ENCODE data around the gene TMEM132E.

Gene TMEM132E

GRCh38 chr17:34566201-34566600 is 13.2 kb upstream of the TMEM132E start:
- no peak for ATAC-seq
- TF ChIP-seq CREB5 (CRISPR knock-in tag; IDR thresholded peaks at IDR 0.05; ENCODE audit: low read depth) (no peak), ZNF8 (CRISPR knock-in tag; IDR thresholded peaks at IDR 0.05) (no peak), GLIS3 (CRISPR knock-in tag; IDR thresholded peaks at IDR 0.05) (no peak), OSR1 (CRISPR knock-in tag; IDR thresholded peaks at IDR 0.05) (no peak), ZFP3 (CRISPR knock-in tag; IDR thresholded peaks at IDR 0.05) (no peak), POU6F1 (CRISPR knock-in tag; IDR thresholded peaks at IDR 0.05; ENCODE audit: borderline replicate concordance, low read depth) (no peak), PATZ1 (CRISPR knock-in tag; IDR thresholded peaks at IDR 0.05; ENCODE audit: borderline replicate concordance) (no peak), CSRNP3 (CRISPR knock-in tag; IDR thresholded peaks at IDR 0.05) (no peak), ARNTL (CRISPR knock-in tag; IDR thresholded peaks at IDR 0.05; ENCODE audit: borderline replicate concordance, low read depth) (no peak), ZNF70 (CRISPR knock-in tag; IDR thresholded peaks at IDR 0.05) (no peak), ISL1 (CRISPR knock-in tag; IDR thresholded peaks at IDR 0.05) (no peak), PPARA (CRISPR knock-in tag; IDR thresholded peaks at IDR 0.05; ENCODE audit: borderline replicate concordance) (no peak), TOX (CRISPR knock-in tag; IDR thresholded peaks at IDR 0.05; ENCODE audit: borderline replicate concordance) (no peak), ESRRG (CRISPR knock-in tag; IDR thresholded peaks at IDR 0.05) (no peak), ZNF565 (CRISPR knock-in tag; conservative IDR thresholded peaks at IDR 0.05; ENCODE audit: low read depth) (no peak), CSDC2 (CRISPR knock-in tag; IDR thresholded peaks at IDR 0.05) (no peak), ZC3H10 (CRISPR knock-in tag; IDR thresholded peaks at IDR 0.05) (no peak), RARB (CRISPR knock-in tag; IDR thresholded peaks at IDR 0.05) (no peak)

GRCh38 chr17:34566873-34567272 is 12.5 kb upstream of the TMEM132E start:
- ATAC-seq = no peak
- no peak for TF ChIP-seq POU6F1 (CRISPR knock-in tag; IDR thresholded peaks at IDR 0.05; ENCODE audit: borderline replicate concordance, low read depth)
- no peak for TF ChIP-seq ZNF565 (CRISPR knock-in tag; conservative IDR thresholded peaks at IDR 0.05; ENCODE audit: low read depth)
- no peak for TF ChIP-seq CREB5 (CRISPR knock-in tag; IDR thresholded peaks at IDR 0.05; ENCODE audit: low read depth)
- TF ChIP-seq TCF4 (CRISPR knock-in tag; IDR thresholded peaks at IDR 0.05; ENCODE audit: borderline replicate concordance) = no peak
- TF ChIP-seq ZFP3 (CRISPR knock-in tag; IDR thresholded peaks at IDR 0.05) = no peak
- no peak for TF ChIP-seq PPARA (CRISPR knock-in tag; IDR thresholded peaks at IDR 0.05; ENCODE audit: borderline replicate concordance)
- TF ChIP-seq RARB (CRISPR knock-in tag; IDR thresholded peaks at IDR 0.05) = no peak
- no peak for TF ChIP-seq SNAI2 (CRISPR knock-in tag; IDR thresholded peaks at IDR 0.05)
- no peak for TF ChIP-seq ISL1 (CRISPR knock-in tag; IDR thresholded peaks at IDR 0.05)
- no peak for TF ChIP-seq OSR1 (CRISPR knock-in tag; IDR thresholded peaks at IDR 0.05)
- no peak for TF ChIP-seq TSHZ2 (CRISPR knock-in tag; IDR thresholded peaks at IDR 0.05)
- no peak for TF ChIP-seq ESRRG (CRISPR knock-in tag; IDR thresholded peaks at IDR 0.05)
- TF ChIP-seq ARNTL (CRISPR knock-in tag; IDR thresholded peaks at IDR 0.05; ENCODE audit: borderline replicate concordance, low read depth) = no peak
- TF ChIP-seq CSDC2 (CRISPR knock-in tag; IDR thresholded peaks at IDR 0.05) = no peak

Data from SK-N-SH treated with all-trans-retinoic acid at 6 μM for 48 hours (cell line).